ENCODE measurements around the gene RNASE8.

RNASE8 gene

GRCh38 chr14:21060614-21061346 is 3.2 kb downstream of the RNASE8 start:
- Histone ChIP-seq H3K27ac (ENCODE audit: low read depth, low read length) (peak overlapping the region; percentile 82), H3K9ac (ENCODE audit: low read length in 5 of 5) (peak overlapping the region in 2 of 5 donors; percentile 7 to 54), H3K36me3 (ENCODE audit: control insufficient read depth in 5 of 5, insufficient read depth in 5 of 5, low read length in 5 of 5) (no peaks in the 10 kb centered on the region), H3K4me3 (ENCODE audit: low read depth in 1 of 5, low read length in 5 of 5) (peak overlapping the region in 1 of 5 donors; percentile 44), H3K4me1 (ENCODE audit: control insufficient read depth in 5 of 5, insufficient read depth in 5 of 5, low read length in 5 of 5) (peaks cover 5 to 47% (median 46%) of the 10 kb centered on the region in 5 donors), H3K27me3 (ENCODE audit: control insufficient read depth in 5 of 5, insufficient read depth in 4 of 5, low read length in 5 of 5) (no peaks in the 10 kb centered on the region), H3K9me3 (ENCODE audit: control insufficient read depth in 5 of 5, low read length in 5 of 5) (no peaks in the 10 kb centered on the region)

- Histone ChIP-seq H3K27ac (ENCODE audit: low read depth, low read length) (peak overlapping the region; percentile 82), H3K9me3 (ENCODE audit: control insufficient read depth in 5 of 5, low read length in 5 of 5) (no peaks in the 10 kb centered on the region), H3K36me3 (ENCODE audit: control insufficient read depth in 5 of 5, insufficient read depth in 5 of 5, low read length in 5 of 5) (no peaks in the 10 kb centered on the region), H3K4me3 (ENCODE audit: low read depth in 1 of 5, low read length in 5 of 5) (peak overlapping the region in 1 of 5 donors; percentile 5), H3K9ac (ENCODE audit: low read length in 5 of 5) (peak overlapping the region in 2 of 5 donors; percentile 53 to 54), H3K4me1 (ENCODE audit: control insufficient read depth in 5 of 5, insufficient read depth in 5 of 5, low read length in 5 of 5) (peaks cover 5 to 47% (median 45%) of the 10 kb centered on the region in 5 donors), H3K27me3 (ENCODE audit: control insufficient read depth in 5 of 5, insufficient read depth in 4 of 5, low read length in 5 of 5) (no peaks in the 10 kb centered on the region)
These were observed 3.7 kb downstream of the RNASE8 start for GRCh38 chr14:21061347-21061668.

DNA sequence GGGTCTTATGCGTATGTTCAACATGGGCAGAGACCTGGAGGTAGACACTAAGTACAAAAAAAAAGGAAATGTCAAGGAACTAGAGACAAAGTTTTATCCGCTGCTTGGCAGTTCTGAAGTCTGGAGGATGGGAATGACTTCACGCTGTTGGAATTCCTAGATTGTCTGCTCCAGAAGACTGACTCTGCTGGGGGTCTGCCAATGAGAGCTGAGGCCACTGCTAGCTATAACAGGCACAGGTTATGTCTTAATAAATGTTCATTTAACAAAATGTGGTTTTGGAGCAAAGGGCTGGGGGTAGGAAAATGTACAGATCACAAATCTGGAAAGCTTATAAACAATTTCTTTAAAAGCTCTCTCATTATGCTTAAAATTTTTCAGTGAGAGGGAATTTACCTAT is 5.9 kb downstream of the RNASE8 start:
- H3K27me3 ChIP-seq (ENCODE audit: control insufficient read depth in 5 of 5, insufficient read depth in 4 of 5, low read length in 5 of 5) = no peaks in the 10 kb centered on the region
- H3K36me3 ChIP-seq (ENCODE audit: control insufficient read depth in 5 of 5, insufficient read depth in 5 of 5, low read length in 5 of 5) = no peaks in the 10 kb centered on the region
- H3K27ac ChIP-seq (ENCODE audit: low read depth, low read length) = peak overlapping the region; percentile 82
- H3K9me3 ChIP-seq (ENCODE audit: control insufficient read depth in 5 of 5, low read length in 5 of 5) = no peaks in the 10 kb centered on the region
- peaks cover 3 to 47% (median 42%) of the 10 kb centered on the region in 5 donors for H3K4me1 ChIP-seq (ENCODE audit: control insufficient read depth in 5 of 5, insufficient read depth in 5 of 5, low read length in 5 of 5)
- no peak overlapping the region for H3K4me3 ChIP-seq (ENCODE audit: low read depth in 1 of 5, low read length in 5 of 5)
- peak overlapping the region in 4 of 5 donors; percentile 50 to 64 (median 58) for H3K9ac ChIP-seq (ENCODE audit: low read length in 5 of 5)

GRCh38 chr14:21066882-21067502 is 9.4 kb downstream of the RNASE8 start:
- Histone ChIP-seq H3K36me3 (ENCODE audit: control insufficient read depth in 5 of 5, insufficient read depth in 5 of 5, low read length in 5 of 5) (no peaks in the 10 kb centered on the region), H3K4me3 (ENCODE audit: low read depth in 1 of 5, low read length in 5 of 5) (no peak overlapping the region), H3K9me3 (ENCODE audit: control insufficient read depth in 5 of 5, low read length in 5 of 5) (no peaks in the 10 kb centered on the region), H3K27ac (ENCODE audit: low read depth, low read length) (peak overlapping the region; percentile 40), H3K4me1 (ENCODE audit: control insufficient read depth in 5 of 5, insufficient read depth in 5 of 5, low read length in 5 of 5) (peaks cover 8 to 56% (median 53%) of the 10 kb centered on the region in 5 donors), H3K9ac (ENCODE audit: low read length in 5 of 5) (no peak overlapping the region), H3K27me3 (ENCODE audit: control insufficient read depth in 5 of 5, insufficient read depth in 4 of 5, low read length in 5 of 5) (no peaks in the 10 kb centered on the region)

DNA sequence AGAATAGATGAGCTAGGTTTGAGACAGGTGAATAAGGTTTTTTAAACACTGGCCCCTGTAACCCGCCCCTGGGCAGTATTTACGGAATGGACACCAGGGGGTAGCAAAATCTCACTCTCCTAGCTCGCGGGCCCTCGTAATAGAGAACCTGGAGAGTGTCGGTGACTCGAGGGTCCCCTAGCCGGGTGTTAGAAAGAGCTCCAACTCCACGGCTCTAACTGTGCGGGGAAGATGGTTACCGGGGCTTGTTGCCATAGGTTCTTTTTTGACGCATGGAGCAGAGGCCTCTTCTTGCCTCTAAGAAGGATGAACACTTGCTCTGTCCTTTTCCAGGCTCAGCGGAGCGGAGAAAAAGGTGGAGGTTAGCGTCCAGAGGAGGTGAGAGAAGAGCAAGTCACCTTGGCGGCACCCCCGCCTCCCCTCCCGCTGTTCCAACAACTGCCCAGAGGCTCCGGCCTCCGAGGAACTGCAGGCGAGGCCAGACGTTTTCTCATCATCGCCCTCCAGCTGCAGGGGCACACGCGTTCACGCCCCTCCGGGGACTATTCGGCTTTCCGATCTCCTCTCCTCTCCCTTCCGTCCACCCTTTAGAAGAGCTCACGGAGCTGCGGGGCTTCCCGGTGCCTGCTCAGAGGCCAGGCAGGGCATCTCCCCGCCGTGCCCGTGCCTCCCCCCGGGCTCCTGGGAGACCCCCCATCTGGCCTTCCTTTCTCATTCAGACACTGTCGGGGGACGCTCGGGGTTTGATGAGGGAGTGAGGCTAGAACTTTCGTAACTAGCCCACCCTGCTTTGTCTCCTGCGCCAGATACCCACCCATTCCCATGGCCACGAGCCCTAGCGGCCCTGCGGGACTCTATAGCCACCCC is 11.1 kb downstream of the RNASE8 start:
- peak overlapping the region; percentile 69 to 88 (median 78) for H3K4me3 ChIP-seq (ENCODE audit: low read depth in 1 of 5, low read length in 5 of 5)
- H3K9ac ChIP-seq (ENCODE audit: low read length in 5 of 5) = peak overlapping the region; percentile 56 to 92 (median 83)
- no peaks in the 10 kb centered on the region for H3K27me3 ChIP-seq (ENCODE audit: control insufficient read depth in 5 of 5, insufficient read depth in 4 of 5, low read length in 5 of 5)
- no peaks in the 10 kb centered on the region for H3K9me3 ChIP-seq (ENCODE audit: control insufficient read depth in 5 of 5, low read length in 5 of 5)
- H3K27ac ChIP-seq (ENCODE audit: low read depth, low read length) = peak overlapping the region; percentile 98
- H3K4me1 ChIP-seq (ENCODE audit: control insufficient read depth in 5 of 5, insufficient read depth in 5 of 5, low read length in 5 of 5) = peaks cover 16 to 55% (median 52%) of the 10 kb centered on the region in 5 donors
- H3K36me3 ChIP-seq (ENCODE audit: control insufficient read depth in 5 of 5, insufficient read depth in 5 of 5, low read length in 5 of 5) = peaks cover 0 to 15% (median 10%) of the 10 kb centered on the region in 5 donors

GRCh38 chr14:21069388-21070082 is 11.9 kb downstream of the RNASE8 start:
- H3K27me3 ChIP-seq (ENCODE audit: control insufficient read depth in 5 of 5, insufficient read depth in 4 of 5, low read length in 5 of 5) = no peaks in the 10 kb centered on the region

DNA sequence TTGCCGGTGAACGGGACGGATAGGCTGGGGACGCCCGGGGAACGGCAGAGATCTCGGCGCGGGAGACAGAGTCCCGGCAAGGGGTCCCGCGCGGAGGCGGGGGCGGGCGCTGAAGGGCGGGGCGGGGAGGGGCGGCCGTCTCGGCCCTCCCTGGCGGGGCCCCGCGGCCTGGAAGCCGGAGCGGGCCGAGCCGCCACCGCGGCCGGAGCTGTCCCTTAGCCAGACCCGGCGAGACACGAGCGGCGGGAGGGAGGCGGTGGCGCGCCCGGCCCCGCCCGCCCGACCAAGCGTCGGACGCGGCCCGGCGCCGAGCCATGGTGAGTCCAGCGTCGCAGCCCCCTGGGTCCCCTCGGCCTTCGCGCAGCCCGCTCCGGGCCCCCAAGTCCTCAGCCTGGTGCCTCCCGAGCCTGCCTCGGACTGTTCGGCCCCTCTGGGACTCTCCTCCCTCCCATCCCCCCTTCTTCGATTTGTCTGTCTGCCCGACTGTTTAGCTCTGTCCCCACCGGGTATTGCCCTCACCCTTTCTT is 12.5 kb downstream of the RNASE8 start, which contains the start of gene ARHGEF40:
Gene ARHGEF40 (plus strand): TSS at position 222 of the 527 bp plus-strand sequence. CDS start 93 bp downstream, at position 315.
- Histone ChIP-seq H3K4me3 (ENCODE audit: low read depth in 1 of 5, low read length in 5 of 5) (peak within 1 kb of the TSS; percentile 78 to 93 (median 87)), H3K27ac (ENCODE audit: low read depth, low read length) (peak within 1 kb of the TSS; percentile 98), H3K4me1 (ENCODE audit: control insufficient read depth in 5 of 5, insufficient read depth in 5 of 5, low read length in 5 of 5) (peaks cover 16 to 59% (median 45%) of the 10 kb centered on the region in 5 donors), H3K9ac (ENCODE audit: low read length in 5 of 5) (peak within 1 kb of the TSS; percentile 89 to 93 (median 92)), H3K9me3 (ENCODE audit: control insufficient read depth in 5 of 5, low read length in 5 of 5) (no peaks in the 10 kb centered on the region), H3K27me3 (ENCODE audit: control insufficient read depth in 5 of 5, insufficient read depth in 4 of 5, low read length in 5 of 5) (no peaks in the 10 kb centered on the region), H3K36me3 (ENCODE audit: control insufficient read depth in 5 of 5, insufficient read depth in 5 of 5, low read length in 5 of 5) (peaks cover 0 to 29% (median 23%) of the 10 kb centered on the region in 5 donors)

More at GRCh38 chr14:21069388-21070082, 11.9 kb downstream of the RNASE8 start:
- Histone ChIP-seq H3K36me3 (ENCODE audit: control insufficient read depth in 5 of 5, insufficient read depth in 5 of 5, low read length in 5 of 5) (peaks cover 0 to 23% (median 17%) of the 10 kb centered on the region in 5 donors), H3K9ac (ENCODE audit: low read length in 5 of 5) (peak overlapping the region; percentile 56 to 92 (median 83)), H3K9me3 (ENCODE audit: control insufficient read depth in 5 of 5, low read length in 5 of 5) (no peaks in the 10 kb centered on the region), H3K4me3 (ENCODE audit: low read depth in 1 of 5, low read length in 5 of 5) (peak overlapping the region; percentile 69 to 88 (median 78)), H3K27ac (ENCODE audit: low read depth, low read length) (peak overlapping the region; percentile 98), H3K4me1 (ENCODE audit: control insufficient read depth in 5 of 5, insufficient read depth in 5 of 5, low read length in 5 of 5) (peaks cover 16 to 56% (median 48%) of the 10 kb centered on the region in 5 donors)

- H3K36me3 ChIP-seq (ENCODE audit: control insufficient read depth in 5 of 5, insufficient read depth in 5 of 5, low read length in 5 of 5) = peaks cover under 1 to 34% (median 29%) of the 10 kb centered on the region in 5 donors
- peak overlapping the region; percentile 89 to 93 (median 91) for H3K9ac ChIP-seq (ENCODE audit: low read length in 5 of 5)
- H3K27ac ChIP-seq (ENCODE audit: low read depth, low read length) = peak overlapping the region; percentile 98
- H3K27me3 ChIP-seq (ENCODE audit: control insufficient read depth in 5 of 5, insufficient read depth in 4 of 5, low read length in 5 of 5) = no peaks in the 10 kb centered on the region
- H3K4me1 ChIP-seq (ENCODE audit: control insufficient read depth in 5 of 5, insufficient read depth in 5 of 5, low read length in 5 of 5) = peaks cover 16 to 57% (median 45%) of the 10 kb centered on the region in 5 donors
- peak overlapping the region; percentile 78 to 93 (median 87) for H3K4me3 ChIP-seq (ENCODE audit: low read depth in 1 of 5, low read length in 5 of 5)
- H3K9me3 ChIP-seq (ENCODE audit: control insufficient read depth in 5 of 5, low read length in 5 of 5) = no peaks in the 10 kb centered on the region
These were observed 13.1 kb downstream of the RNASE8 start for GRCh38 chr14:21070610-21071224.
